ENCODE results near the gene CSNK1G2.

The CSNK1G2 gene

DNA sequence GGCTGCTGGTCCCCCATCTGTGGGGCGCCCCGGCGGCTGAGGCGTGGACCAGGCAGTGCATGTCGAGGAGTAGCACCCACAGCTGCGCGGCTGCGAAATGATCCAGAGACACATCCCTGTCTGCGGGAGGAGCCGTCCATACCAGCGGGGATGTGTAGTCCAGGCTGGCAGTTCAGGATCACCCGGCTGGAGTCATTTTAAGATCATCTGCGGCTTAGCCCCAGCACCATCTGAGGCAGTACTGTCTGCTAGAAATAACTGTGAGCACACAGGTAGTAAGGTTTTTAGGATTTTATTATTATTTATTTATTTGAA, 32.7 kb upstream of the CSNK1G2 start:
- H3K79me1 ChIP-seq (ENCODE audit: low read length): peaks cover 13% of the 10 kb centered on the region
- H3K36me3 ChIP-seq (ENCODE audit: control insufficient read depth, insufficient read depth, low read length): peaks cover 3% of the 10 kb centered on the region
- H3K4me1 ChIP-seq (ENCODE audit: control insufficient read depth, low read depth, low read length): no peaks in the 10 kb centered on the region
- no peak overlapping the region for H3K18ac ChIP-seq (ENCODE audit: low read length)
- no peak overlapping the region for H3K4ac ChIP-seq (ENCODE audit: low read depth, low read length)
- H3K4me2 ChIP-seq (ENCODE audit: low read length): no peak overlapping the region
- H3K27me3 ChIP-seq (ENCODE audit: insufficient read depth, low read length, poor library complexity): no peaks in the 10 kb centered on the region
- no peak overlapping the region for H3K56ac ChIP-seq (ENCODE audit: low read length)
- H4K5ac ChIP-seq (ENCODE audit: low read length): no peak overlapping the region
- WGBS (ENCODE audit: extremely low coverage, insufficient coverage, low lambda C conversion rate): no CpG with 5 or more reads among the region's 13 CpGs
- no peak overlapping the region for H2AK5ac ChIP-seq (ENCODE audit: low read length)
- no peak overlapping the region for H2BK120ac ChIP-seq (ENCODE audit: low read depth, low read length)
- H2BK15ac ChIP-seq (replicated peaks; ENCODE audit: low read depth): no peak overlapping the region
- no peak for DNase-seq
- no peak overlapping the region for H3K4me3 ChIP-seq (ENCODE audit: low read length)
- no peak overlapping the region for H3K27ac ChIP-seq (ENCODE audit: low read depth, low read length)
- no peak overlapping the region for H3K23ac ChIP-seq (ENCODE audit: low read length)
- peaks cover 49% of the 10 kb centered on the region for H3K79me2 ChIP-seq (ENCODE audit: control insufficient read depth, insufficient read depth, low read length)
- H3K9ac ChIP-seq (ENCODE audit: low read length): no peak overlapping the region
- no peak overlapping the region for H4K8ac ChIP-seq (ENCODE audit: low read depth, low read length)
- no peak overlapping the region for H2BK5ac ChIP-seq (ENCODE audit: low read length)

DNA sequence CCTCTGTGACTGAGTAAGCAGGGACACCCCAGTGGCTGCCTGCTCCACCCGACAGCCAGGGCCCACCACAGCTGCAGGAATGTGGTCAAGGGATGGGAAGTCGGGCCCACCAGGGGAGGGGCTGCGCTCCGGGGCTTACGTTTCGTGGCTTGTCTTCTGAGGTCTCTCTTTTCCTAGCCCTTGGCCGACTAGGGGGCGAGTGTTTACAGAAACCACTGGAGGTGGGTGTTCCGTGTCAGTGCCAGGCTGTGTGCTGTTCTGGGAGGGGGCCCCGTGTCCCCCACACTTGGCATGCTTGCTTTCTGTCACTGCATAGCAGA, 31.3 kb upstream of the CSNK1G2 start:
- Histone ChIP-seq H3K4me1 (ENCODE audit: control insufficient read depth, low read depth, low read length) (no peaks in the 10 kb centered on the region), H3K4ac (ENCODE audit: low read depth, low read length) (no peak overlapping the region), H2BK120ac (ENCODE audit: low read depth, low read length) (no peak overlapping the region), H4K8ac (ENCODE audit: low read depth, low read length) (no peak overlapping the region), H2BK15ac (replicated peaks; ENCODE audit: low read depth) (no peak overlapping the region), H3K36me3 (ENCODE audit: control insufficient read depth, insufficient read depth, low read length) (peaks cover 3% of the 10 kb centered on the region), H2BK5ac (ENCODE audit: low read length) (no peak overlapping the region), H3K18ac (ENCODE audit: low read length) (no peak overlapping the region), H3K56ac (ENCODE audit: low read length) (no peak overlapping the region), H3K27ac (ENCODE audit: low read depth, low read length) (no peak overlapping the region), H3K23ac (ENCODE audit: low read length) (no peak overlapping the region), H2AK5ac (ENCODE audit: low read length) (no peak overlapping the region), H3K4me3 (ENCODE audit: low read length) (no peak overlapping the region), H3K9ac (ENCODE audit: low read length) (no peak overlapping the region), H3K4me2 (ENCODE audit: low read length) (no peak overlapping the region), H4K5ac (ENCODE audit: low read length) (no peak overlapping the region), H3K79me2 (ENCODE audit: control insufficient read depth, insufficient read depth, low read length) (peaks cover 57% of the 10 kb centered on the region), H3K27me3 (ENCODE audit: insufficient read depth, low read length, poor library complexity) (no peaks in the 10 kb centered on the region), H3K79me1 (ENCODE audit: low read length) (peaks cover 23% of the 10 kb centered on the region)
- DNase-seq: no peak
- WGBS (ENCODE audit: extremely low coverage, insufficient coverage, low lambda C conversion rate): no CpG with 5 or more reads among the region's 10 CpGs

DNA sequence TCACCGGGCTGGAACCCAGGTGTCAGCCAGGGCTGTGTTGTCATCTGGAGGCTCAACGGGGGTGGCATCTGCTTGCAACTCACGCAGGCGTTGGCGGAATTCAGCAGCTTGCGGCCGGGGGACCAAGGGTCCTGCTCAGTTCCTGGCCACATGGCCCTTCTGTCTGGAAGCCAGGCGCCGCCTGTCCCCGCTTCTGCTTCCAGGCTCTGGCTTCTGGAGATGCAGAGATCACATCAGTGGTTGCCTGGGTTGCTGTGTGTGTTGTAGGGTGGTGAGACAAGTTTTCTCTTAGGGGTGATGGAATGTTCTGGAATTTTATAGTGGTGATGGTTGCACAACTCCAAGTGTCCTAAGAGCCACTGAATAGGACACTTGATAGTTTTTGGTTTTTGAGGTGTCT, 30.8 kb upstream of the CSNK1G2 start:
- peaks cover 23% of the 10 kb centered on the region for H3K79me1 ChIP-seq (ENCODE audit: low read length)
- H3K27ac ChIP-seq (ENCODE audit: low read depth, low read length): no peak overlapping the region
- H3K36me3 ChIP-seq (ENCODE audit: control insufficient read depth, insufficient read depth, low read length): peaks cover 3% of the 10 kb centered on the region

DNA sequence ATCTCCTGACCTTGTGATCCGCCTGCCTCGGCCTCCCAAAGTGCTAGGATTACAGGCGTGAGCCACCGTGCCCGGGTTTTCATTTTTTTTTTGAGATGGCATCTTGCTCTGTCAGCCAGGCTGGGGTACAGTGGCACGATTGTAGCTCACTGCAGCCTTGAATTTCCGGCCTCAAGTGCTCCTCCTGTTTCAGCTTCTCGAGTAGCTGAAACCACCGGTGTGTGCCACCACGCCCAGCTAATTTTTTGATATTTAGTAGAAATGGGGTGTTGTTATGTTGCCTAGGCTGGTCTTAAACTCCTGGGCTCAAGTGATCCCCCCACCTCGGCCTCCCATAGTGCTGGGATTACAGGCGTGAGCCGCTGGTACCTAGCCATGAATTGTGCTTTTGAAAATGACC, 29.9 kb upstream of the CSNK1G2 start:
- no CpG with 5 or more reads among the region's 13 CpGs for WGBS (ENCODE audit: extremely low coverage, insufficient coverage, low lambda C conversion rate)
- Histone ChIP-seq H3K4me1 (ENCODE audit: control insufficient read depth, low read depth, low read length) (no peaks in the 10 kb centered on the region), H3K4me3 (ENCODE audit: low read length) (no peak overlapping the region), H3K79me1 (ENCODE audit: low read length) (peaks cover 19% of the 10 kb centered on the region), H3K79me2 (ENCODE audit: control insufficient read depth, insufficient read depth, low read length) (peaks cover 52% of the 10 kb centered on the region), H2BK15ac (replicated peaks; ENCODE audit: low read depth) (no peak overlapping the region), H4K5ac (ENCODE audit: low read length) (no peak overlapping the region), H2BK5ac (ENCODE audit: low read length) (no peak overlapping the region), H3K27ac (ENCODE audit: low read depth, low read length) (no peak overlapping the region), H3K36me3 (ENCODE audit: control insufficient read depth, insufficient read depth, low read length) (peaks cover 3% of the 10 kb centered on the region), H3K23ac (ENCODE audit: low read length) (no peak overlapping the region), H3K27me3 (ENCODE audit: insufficient read depth, low read length, poor library complexity) (no peaks in the 10 kb centered on the region), H3K4me2 (ENCODE audit: low read length) (no peak overlapping the region), H4K8ac (ENCODE audit: low read depth, low read length) (no peak overlapping the region), H3K18ac (ENCODE audit: low read length) (no peak overlapping the region), H3K9ac (ENCODE audit: low read length) (no peak overlapping the region), H3K4ac (ENCODE audit: low read depth, low read length) (no peak overlapping the region), H3K56ac (ENCODE audit: low read length) (no peak overlapping the region), H2BK120ac (ENCODE audit: low read depth, low read length) (no peak overlapping the region), H2AK5ac (ENCODE audit: low read length) (no peak overlapping the region)
- DNase-seq: no peak

More for the DNA sequence above, 30.8 kb upstream of the CSNK1G2 start:
- Histone ChIP-seq H3K4ac (ENCODE audit: low read depth, low read length) (no peak overlapping the region), H3K9ac (ENCODE audit: low read length) (no peak overlapping the region), H3K79me2 (ENCODE audit: control insufficient read depth, insufficient read depth, low read length) (peaks cover 57% of the 10 kb centered on the region), H2BK15ac (replicated peaks; ENCODE audit: low read depth) (no peak overlapping the region), H3K23ac (ENCODE audit: low read length) (no peak overlapping the region), H3K4me2 (ENCODE audit: low read length) (no peak overlapping the region), H3K4me1 (ENCODE audit: control insufficient read depth, low read depth, low read length) (no peaks in the 10 kb centered on the region), H4K8ac (ENCODE audit: low read depth, low read length) (no peak overlapping the region), H2BK5ac (ENCODE audit: low read length) (no peak overlapping the region), H4K5ac (ENCODE audit: low read length) (no peak overlapping the region), H2BK120ac (ENCODE audit: low read depth, low read length) (no peak overlapping the region), H3K27me3 (ENCODE audit: insufficient read depth, low read length, poor library complexity) (no peaks in the 10 kb centered on the region), H2AK5ac (ENCODE audit: low read length) (no peak overlapping the region), H3K56ac (ENCODE audit: low read length) (no peak overlapping the region), H3K4me3 (ENCODE audit: low read length) (no peak overlapping the region), H3K18ac (ENCODE audit: low read length) (no peak overlapping the region)
- no peak for DNase-seq
- WGBS (ENCODE audit: extremely low coverage, insufficient coverage, low lambda C conversion rate): no CpG with 5 or more reads among the region's 10 CpGs

DNA sequence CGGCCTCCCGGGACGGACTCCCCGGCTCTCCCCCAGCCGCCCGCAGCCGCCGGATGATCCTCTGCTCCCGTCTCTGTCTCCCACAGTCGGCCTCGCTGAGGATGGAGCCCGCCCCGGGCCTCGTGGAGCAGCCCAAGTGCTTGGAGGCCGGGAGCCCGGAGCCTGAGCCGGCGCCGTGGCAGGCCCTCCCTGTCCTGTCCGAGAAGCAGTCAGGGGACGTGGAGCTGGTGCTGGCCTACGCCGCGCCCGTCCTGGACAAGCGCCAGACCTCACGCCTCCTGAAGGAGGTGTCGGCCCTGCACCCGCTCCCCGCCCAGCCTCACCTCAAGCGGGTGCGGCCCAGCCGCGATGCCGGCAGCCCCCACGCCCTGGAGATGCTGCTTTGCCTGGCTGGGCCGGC, 29.0 kb upstream of the CSNK1G2 start:
- Histone ChIP-seq H4K8ac (ENCODE audit: low read depth, low read length) (no peak overlapping the region), H2AK5ac (ENCODE audit: low read length) (no peak overlapping the region), H3K4me2 (ENCODE audit: low read length) (no peak overlapping the region), H2BK15ac (replicated peaks; ENCODE audit: low read depth) (no peak overlapping the region), H3K9ac (ENCODE audit: low read length) (no peak overlapping the region), H3K36me3 (ENCODE audit: control insufficient read depth, insufficient read depth, low read length) (peaks cover 3% of the 10 kb centered on the region), H3K27ac (ENCODE audit: low read depth, low read length) (no peak overlapping the region), H3K79me2 (ENCODE audit: control insufficient read depth, insufficient read depth, low read length) (peaks cover 49% of the 10 kb centered on the region), H3K18ac (ENCODE audit: low read length) (no peak overlapping the region), H3K23ac (ENCODE audit: low read length) (no peak overlapping the region), H4K5ac (ENCODE audit: low read length) (no peak overlapping the region), H3K79me1 (ENCODE audit: low read length) (peaks cover 19% of the 10 kb centered on the region), H3K4ac (ENCODE audit: low read depth, low read length) (no peak overlapping the region), H3K4me1 (ENCODE audit: control insufficient read depth, low read depth, low read length) (no peaks in the 10 kb centered on the region), H2BK5ac (ENCODE audit: low read length) (no peak overlapping the region), H3K27me3 (ENCODE audit: insufficient read depth, low read length, poor library complexity) (no peaks in the 10 kb centered on the region), H3K4me3 (ENCODE audit: low read length) (no peak overlapping the region), H3K56ac (ENCODE audit: low read length) (no peak overlapping the region), H2BK120ac (ENCODE audit: low read depth, low read length) (no peak overlapping the region)
- WGBS (ENCODE audit: extremely low coverage, insufficient coverage, low lambda C conversion rate): no CpG with 5 or more reads among the region's 37 CpGs
- no peak for DNase-seq

DNA sequence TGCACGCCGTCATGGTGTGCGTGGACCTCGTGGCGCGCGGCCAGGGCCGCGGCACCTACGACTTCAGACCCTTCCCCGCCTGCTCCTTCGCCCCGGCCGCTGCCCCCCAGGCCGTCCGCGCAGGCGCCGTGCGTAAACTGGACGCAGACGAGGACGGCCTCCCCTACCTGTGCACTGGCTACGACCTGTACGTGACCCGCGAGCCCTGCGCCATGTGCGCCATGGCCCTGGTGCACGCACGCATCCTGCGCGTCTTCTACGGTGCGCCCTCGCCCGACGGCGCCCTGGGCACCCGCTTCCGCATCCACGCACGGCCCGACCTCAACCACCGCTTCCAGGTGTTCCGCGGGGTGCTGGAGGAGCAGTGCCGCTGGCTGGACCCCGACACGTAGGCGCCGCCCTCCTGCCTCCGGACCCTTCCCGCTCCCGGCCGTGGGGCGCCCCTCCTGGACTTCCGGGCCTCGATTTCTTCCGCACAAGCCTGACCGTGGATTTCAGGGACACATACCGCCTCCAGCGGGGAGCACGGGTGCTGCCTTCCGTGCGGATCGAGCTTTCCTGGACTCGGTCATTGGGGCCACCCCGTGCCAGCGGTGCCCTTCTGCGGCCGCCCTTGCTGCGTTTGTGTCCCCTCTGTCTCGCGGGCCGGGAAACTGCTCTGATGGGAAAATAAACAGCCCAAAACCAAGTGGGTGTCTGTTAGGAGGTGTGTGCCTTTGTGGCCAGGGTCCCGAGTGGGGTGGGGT, 28.0 kb upstream of the CSNK1G2 start:
- Histone ChIP-seq H4K5ac (ENCODE audit: low read length) (no peak overlapping the region), H3K9ac (ENCODE audit: low read length) (no peak overlapping the region), H2BK15ac (replicated peaks; ENCODE audit: low read depth) (no peak overlapping the region), H3K27ac (ENCODE audit: low read depth, low read length) (no peak overlapping the region), H3K18ac (ENCODE audit: low read length) (no peak overlapping the region), H3K79me2 (ENCODE audit: control insufficient read depth, insufficient read depth, low read length) (peaks cover 39% of the 10 kb centered on the region), H2AK5ac (ENCODE audit: low read length) (no peak overlapping the region), H3K79me1 (ENCODE audit: low read length) (peaks cover 19% of the 10 kb centered on the region), H3K4me3 (ENCODE audit: low read length) (no peak overlapping the region), H4K8ac (ENCODE audit: low read depth, low read length) (no peak overlapping the region), H3K23ac (ENCODE audit: low read length) (no peak overlapping the region), H2BK5ac (ENCODE audit: low read length) (no peak overlapping the region), H3K27me3 (ENCODE audit: insufficient read depth, low read length, poor library complexity) (no peaks in the 10 kb centered on the region), H3K4me1 (ENCODE audit: control insufficient read depth, low read depth, low read length) (no peaks in the 10 kb centered on the region), H3K36me3 (ENCODE audit: control insufficient read depth, insufficient read depth, low read length) (peaks cover 3% of the 10 kb centered on the region), H2BK120ac (ENCODE audit: low read depth, low read length) (no peak overlapping the region), H3K4me2 (ENCODE audit: low read length) (no peak overlapping the region), H3K56ac (ENCODE audit: low read length) (no peak overlapping the region), H3K4ac (ENCODE audit: low read depth, low read length) (no peak overlapping the region)
- DNase-seq: no peak
- WGBS (ENCODE audit: extremely low coverage, insufficient coverage, low lambda C conversion rate): no CpG with 5 or more reads among the region's 77 CpGs
